HG03460 (cell line): ENCODE data around the gene NEK11.
"Not testable (repeated sequence)": the region's sequence is repeated elsewhere in the genome, so short reads cannot be mapped to it uniquely, and the experiment has no call there.

Source experiments
- ATAC-seq: cut with Tn5 transposase; IDR thresholded peaks from one replicate; pipeline ENCODE4 v1.9.1; 2021; ENCODE audit not compliant: unreplicated experiment

The NEK11 gene

DNA sequence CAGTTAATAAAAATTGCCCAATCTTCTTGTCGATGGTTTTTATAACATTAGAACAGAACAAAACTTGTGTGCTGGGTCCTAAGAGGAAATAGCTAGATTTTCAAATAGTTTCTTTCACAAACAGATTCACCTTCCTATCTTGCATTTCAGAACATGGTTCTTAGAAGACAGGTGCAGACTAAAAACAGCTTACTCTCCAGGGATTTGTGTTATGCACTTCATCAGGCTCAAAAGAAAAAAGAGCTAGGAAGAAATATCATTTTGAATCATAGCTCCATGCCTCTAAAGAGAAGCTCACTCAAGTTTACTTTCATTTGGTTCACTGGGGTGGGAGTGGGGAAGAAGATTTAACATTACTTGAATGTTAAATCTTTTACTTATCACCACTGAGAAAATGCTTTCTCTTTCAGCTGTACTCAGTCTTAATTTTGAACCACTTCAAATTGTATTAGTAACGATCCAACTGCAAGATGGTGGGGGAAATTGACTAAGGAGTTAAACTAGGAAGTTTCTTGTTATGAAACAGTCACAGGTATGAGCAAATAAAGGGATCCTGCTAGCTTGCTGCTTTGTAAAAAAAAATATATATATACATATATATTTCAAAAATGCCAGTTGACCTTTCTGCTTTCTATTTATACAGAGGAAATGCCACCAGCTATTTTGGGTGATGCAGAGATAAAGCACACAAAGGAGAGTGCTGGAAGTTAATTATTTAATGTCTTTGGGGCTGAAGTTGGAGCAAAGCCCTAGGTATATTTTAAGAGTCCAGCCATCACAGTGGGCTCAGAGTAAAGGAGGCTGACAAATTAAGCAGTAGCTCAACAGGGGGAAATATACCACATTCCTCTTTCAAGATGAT, 326.6 kb downstream of the NEK11 start:
- ATAC-seq, result peak; percentile 54

DNA sequence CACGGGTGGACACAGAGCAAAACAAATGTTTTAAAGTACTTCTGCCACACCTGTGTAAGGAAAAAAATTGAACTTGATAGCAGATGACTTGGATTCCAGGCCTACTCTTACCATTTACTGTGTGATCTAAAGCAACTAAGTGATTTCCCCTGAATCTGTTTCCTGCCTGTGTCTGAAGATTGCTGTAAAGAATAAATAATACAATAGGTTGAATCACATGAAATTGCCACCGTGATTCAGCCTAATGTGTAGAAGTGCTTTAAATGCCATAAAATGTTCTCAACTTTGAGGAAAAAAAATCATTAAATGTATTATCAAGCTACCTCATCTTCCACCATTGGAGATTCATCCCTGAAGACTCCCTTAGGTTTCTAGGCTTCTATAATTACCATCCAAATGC, 327.3 kb downstream of the NEK11 start:
- ATAC-seq, result no peak

DNA sequence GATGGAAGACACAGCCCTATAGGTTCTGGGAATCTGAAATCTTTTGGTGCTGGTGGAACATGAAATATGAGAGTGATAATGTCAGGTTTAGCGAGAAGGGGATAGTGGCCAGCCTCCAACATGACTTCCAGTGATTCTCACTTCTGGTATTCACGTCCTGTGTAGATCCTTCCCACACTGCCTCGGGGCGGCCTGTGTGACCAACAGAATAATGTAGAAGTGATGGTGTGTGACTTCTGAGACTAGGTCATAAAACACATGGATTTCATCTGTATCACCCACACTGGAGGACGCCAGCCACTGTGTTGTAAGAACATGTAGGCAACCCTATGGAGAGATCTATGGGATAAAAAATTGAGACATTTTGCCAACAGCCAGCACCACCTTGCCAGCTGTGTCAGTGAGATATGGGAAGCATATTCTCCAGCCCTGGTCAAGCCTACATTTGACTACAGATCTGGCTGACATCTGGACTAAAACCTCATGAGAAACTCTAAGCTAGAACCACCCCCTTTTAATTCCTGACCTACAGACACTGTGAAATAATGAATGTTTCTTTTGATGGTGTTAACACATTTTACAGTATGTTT, 329.4 kb downstream of the NEK11 start:
- ATAC-seq, result no peak

DNA sequence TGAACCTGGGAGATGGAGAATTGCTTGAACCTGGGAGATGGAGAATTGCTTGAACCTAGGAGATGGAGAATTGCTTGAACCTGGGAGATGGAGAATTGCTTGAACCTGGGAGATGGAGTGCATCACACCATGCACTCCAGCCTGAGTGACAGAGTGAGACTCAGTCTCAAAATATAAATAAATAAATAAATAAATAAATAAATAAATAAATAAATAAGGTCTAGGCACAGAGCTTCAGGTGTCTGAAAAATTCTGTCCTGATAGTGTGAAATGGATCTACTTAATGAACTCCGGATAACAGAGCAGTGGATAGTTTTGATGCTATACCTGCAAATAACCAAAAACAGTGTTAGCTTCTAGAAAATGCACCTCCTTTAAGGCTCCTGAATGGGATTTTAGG, 330.6 kb downstream of the NEK11 start:
- ATAC-seq, result no peak

DNA sequence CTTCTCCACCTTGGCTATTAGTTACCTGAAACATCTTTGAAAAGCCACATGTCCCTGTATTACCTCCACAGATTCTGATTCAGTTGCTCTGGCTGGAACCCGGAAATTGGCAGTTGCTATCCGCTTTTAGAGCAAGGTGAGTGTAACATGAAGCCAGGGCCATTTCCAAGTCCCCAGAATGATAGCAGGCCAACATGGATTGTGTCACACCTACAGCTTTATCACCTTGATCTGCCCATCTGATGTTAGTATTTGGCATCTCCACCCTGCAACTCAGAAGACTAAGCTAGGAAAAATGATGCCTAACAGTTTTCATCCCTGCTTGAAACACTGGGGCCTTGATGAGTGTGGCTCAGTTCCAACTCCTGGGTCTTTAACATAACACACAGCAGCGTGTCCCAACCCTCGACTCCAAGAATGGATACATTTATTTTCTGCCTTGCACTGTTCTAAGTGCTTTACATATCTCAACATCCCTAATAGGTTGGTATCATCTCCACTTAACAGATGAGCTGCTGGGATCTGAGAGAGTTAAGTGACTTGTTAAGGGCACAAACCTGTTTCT, 333.6 kb downstream of the NEK11 start:
- no peak for ATAC-seq

DNA sequence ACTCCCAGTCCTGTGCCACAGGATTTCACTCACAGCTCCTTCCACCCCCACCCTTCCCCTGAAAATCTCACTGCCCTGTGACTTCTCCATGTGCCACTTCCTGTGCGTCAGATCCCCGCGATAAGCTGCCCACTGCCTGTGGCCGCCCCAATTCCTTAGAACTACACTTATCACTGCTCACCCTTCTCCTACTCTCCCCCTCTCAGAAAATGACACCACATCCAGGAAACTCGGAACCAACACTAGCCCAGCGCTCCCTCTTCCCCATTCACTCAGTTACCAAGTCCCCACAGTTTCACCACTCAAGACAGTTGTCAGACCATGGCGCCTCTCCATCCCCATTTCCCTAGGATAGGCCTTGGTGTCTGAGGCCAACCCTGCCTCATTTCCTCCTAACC, 334.4 kb downstream of the NEK11 start:
- not testable (repeated sequence) for ATAC-seq

DNA sequence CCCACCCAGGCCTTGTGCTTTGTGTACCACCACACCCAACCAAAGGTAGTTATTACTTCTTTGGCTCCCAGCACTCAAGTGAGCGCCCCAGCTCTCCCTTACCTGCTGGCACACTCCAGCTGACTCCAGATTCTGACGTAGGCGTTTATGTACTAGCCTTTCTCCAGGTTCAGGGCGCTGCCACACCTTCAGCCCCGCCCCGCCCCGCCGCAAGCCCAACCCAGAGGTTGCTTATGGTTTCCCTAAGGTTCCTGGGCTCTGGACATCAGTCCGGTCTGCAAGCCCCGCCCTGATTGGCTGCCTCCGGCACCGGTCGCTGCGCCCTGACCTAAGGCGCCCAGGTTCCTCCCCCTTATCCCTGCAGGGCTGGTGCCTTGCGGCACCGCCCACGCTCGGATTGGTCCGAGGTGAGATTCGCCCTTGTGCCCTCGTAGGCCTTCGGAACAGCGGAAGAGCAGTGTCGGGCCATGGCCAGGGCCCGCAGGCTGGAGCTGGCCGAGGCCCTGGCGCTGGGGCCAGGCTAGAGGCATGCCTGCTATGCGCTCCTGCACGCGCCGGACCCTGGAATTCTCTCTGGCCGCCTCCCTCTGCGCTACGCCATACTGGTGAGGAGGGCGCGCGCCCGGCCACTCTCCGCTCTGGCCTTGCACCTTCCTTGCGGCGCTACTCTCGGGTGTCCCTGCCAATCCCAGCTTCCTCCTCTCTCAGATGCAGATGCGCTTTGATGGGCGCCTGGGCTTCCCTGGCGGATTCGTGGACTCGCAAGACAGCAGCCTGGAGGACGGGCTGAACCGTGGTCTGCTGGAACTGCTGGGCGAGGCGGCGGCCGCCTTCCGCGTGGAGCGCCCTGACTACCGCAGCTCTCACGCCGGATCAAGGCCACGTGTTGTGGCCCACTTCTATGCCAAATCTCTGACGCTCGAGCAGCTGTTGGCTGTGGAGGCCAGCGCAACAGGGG, 335.1 kb downstream of the NEK11 start:
- peak; percentile 98 for ATAC-seq

DNA sequence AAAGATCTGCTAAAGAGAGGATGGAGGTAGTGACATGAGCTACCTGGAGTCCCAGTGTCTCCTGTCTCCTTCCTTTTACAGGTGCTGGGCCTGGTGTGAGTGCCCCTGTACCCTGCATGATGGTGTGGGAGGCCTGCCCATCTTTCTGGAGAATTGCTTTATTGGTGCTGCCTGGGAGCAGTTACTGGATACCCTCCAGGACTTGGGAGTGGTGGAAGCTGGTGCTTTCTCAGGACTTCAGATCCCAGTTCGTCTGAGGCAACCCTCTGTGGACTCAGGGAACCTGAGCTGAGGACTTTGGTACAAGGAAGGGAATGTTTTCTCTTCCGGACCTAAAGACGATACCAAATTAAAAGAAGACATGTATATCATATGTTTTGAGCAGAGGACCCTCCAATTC, 336.6 kb downstream of the NEK11 start:
- ATAC-seq, result no peak

DNA sequence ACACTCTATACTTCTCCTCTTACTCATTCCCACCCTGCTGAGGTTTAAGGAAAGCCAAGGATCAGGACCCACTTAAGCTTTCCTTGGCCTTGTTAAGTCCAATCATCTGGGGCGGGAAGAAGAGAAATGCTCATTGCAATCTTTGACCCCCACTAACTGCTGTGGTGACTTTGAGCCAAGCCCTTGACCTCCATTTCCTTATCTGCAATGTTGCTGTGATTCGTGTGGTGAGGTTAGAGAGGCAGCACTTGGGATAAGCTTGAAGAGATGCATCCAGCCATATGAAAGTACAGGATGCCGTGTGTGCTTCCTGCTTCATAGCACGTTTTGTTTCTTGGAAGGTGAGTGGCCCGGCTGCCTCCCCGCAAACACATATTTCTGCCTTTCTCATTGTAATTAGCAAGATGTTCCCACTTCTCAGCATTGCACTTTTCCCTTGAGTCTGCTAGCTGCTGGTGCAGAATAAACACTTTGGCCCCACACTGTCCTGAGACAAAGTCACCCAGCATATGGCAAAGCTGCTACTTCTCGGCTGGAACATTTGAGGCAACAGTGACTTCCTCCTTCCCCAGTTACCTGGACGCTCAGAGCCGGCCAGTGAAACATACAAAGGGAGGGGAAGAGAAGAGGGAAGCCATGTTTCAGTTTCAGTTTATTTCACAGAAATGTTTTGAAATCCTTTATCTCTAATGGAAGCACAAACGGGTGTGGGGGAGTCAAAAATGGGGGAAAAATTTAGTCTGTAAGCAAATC, 344.4 kb downstream of the NEK11 start:
- ATAC-seq, result no peak

DNA sequence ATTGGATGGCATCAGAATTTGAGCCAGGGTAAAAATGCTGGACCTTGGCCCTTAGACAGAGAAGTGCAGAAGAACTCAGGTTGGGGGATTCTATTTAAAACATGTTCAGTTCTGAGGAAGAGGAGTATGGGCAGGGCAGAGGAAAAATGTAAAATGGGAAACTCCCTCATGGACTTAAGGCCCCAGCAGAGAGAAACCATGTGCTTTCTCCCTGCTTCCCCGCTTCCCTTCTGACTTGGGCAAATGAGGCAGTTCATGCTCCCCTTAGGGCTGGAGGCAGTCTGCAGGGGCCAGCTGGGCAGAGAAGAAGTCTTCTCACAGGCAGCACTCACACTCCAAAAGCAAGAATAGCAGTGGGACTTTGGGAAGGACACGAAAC, 345.0 kb downstream of the NEK11 start:
- no peak for ATAC-seq

DNA sequence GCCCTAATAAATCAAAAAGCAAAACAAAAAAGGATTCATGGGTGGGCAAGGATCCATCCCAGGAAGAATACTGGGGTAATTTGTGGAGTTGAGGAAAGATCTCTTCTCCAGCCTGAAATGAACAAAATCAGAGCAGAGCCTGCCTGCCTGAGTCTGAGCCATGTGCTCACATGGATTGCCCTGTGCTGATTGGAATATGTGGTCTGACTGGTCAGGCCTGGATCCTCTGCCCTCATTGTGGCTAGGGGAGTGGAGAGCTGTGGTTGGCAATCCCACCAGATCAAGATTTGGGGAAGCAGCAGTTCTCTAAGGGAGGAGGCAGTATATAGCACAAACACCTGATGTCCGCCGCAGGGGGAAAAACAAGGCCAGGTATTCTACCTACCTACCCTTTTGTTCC, 348.1 kb downstream of the NEK11 start:
- ATAC-seq, result no peak

DNA sequence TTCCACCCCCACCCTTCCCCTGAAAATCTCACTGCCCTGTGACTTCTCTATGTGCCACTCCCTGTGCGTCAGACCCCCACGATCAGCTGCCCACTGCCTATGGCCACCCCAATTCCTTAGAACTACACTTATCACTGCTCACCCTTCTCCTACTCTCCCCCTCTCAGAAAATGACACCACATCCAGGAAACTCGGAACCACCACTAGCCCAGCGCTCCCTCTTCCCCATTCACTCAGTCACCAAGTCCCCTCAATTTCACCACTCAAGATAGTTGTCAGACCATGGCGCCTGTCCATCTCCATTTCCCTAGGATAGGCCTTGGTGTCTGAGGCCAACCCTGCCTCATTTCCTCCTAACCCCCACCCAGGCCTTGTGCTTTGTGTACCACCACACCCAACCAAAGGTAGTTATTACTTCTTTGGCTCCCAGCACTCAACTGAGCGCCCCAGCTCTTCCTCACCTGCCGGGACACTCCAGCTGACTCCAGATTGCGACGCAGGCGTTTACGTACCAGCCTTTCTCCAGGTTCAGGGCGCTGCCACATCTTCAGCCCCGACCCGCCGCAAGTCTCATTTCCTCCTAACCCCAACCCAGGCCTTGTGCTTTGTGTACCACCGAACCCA, 354.3 kb downstream of the NEK11 start:
- ATAC-seq, result peak; percentile 12

DNA sequence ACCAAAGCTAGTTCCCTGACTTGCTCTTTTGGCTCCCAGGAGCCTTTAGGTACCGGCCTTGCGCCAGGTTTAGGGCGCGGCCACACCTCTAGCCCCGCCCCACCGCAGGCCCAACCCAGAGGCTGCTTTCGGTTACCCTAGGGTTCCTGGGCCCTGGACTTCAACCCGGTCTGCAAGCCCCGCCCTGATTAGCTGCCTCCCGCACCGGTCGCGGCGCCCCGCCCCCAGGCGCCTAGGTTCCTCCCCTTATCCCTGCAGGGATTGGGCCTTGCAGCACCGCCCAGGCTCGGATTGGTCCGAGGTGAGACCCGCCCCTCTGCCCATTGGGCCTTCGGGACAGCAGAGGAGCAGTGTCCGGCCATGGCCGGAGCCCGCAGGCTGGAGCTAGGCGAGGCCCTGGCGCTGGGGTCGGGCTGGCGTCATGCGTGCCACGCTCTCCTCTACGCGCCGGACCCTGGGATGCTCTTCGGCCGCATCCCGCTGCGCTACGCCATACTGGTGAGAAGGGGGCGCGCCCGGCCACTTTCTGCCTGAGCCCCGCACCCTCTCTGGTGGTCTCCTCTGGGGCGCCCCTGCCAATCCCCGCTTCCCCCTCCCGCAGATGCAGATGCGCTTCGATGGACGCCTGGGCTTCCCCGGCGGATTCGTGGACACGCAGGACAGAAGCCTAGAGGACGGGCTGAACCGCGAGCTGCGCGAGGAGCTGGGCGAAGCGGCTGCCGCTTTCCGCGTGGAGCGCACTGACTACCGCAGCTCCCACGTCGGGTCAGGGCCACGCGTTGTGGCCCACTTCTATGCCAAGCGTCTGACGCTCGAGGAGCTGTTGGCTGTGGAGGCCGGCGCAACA, 355.0 kb downstream of the NEK11 start, which contains the start of gene NUDT16:
TSS of gene NUDT16 (plus strand) at position 330 of the 847 bp plus-strand sequence. CDS start at position 361, 31 bp downstream.
- ATAC-seq, result peak; percentile 98

DNA sequence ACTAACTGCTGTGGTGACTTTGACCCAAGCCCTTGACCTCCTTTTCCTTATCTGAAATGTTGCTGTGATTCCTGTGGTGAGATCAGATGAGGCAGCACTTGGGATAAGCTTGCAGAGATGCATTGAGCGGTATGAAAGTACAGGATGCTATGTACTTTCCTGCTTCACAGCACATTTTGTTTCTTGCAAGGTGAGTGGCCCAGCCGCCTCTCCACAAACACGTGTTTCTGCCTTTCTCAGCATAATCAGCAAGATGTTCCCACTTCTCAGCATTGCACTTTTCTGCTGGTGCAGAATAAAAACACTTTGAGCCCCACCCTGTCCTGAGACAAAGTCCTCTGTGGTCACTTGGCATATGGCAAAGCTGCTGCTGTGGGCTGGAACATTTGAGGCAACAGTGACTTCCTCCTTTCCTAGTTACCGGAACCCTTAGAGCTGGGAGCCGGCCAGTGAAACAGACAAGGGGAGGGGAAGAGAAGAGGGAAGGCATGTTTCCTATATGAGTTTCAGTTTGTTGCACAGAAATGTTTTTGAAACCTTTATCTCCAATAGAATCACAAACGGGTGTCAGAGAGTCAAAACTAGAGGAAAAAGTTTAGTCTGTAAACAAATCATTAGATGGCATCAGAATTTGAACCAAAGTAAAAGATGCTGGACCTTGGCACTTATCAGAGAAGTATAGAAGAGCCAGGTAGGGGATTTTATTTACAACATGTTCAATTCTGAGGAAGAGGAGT, 359.9 kb downstream of the NEK11 start:
- ATAC-seq, result no peak

DNA sequence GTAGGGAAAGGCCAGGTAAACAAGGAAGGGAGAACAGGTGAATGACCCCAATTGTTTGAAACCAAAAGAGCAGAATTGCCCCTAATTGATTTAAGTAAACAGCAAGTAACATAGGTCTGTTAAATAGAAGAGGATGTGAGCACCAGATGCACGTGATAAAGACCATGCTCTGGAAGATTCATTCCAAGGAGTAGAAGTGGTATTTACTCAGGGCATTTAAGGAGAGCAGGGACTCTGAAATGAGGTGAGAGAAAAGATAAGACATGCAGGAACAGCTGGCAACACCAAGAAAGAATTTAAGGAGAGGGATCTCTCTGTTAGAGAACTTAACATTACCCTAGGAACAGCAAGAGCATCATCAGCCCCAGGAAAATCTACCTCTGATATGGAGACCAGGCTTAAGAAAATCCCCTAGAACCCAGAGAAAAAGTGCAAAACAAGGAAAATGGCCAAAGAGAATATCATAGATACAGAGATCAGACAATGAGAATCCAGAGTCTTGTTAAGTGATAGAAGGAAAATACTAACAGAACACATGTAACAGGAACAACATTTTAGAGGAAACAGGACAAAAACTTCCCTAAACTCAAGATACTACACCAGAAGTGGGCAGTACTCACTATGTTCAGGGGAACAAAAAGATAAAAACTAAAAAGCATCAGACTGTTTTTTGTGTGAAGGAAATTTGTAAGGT, 361.3 kb downstream of the NEK11 start:
- ATAC-seq, result no peak

DNA sequence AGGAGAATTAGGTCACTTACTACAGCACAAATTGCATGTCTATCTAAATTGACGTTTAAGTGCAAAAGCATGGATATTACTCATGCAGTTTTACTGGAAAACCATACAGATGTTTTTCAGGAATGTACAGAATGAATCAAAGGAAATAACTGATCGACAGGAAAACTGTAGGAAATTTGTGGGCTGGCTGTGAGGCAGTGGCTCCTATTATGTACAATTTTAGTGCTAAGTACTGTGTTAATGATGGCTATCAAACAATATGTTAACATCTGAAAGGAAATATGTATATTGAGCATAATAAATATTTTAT, 361.8 kb downstream of the NEK11 start:
- ATAC-seq, result no peak

DNA sequence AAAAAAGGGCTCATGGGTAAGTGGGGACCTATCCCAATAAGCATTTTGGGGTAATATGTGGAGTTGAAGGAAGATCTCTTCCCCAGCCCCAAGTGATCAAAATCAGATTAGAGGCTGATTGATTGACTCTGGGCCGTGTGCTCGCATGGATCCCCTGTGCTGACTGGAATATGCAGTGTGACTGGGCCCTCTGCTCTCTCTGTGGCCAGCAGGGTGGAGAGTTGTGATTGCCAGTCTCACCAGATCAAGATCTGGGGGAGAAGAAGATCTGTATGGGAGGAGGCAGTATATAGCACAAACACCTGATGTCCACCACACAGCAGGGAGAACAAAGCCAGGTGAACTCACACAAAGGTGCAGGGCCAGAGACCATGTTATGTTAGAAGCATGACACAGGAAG, 363.7 kb downstream of the NEK11 start:
- ATAC-seq, result no peak

DNA sequence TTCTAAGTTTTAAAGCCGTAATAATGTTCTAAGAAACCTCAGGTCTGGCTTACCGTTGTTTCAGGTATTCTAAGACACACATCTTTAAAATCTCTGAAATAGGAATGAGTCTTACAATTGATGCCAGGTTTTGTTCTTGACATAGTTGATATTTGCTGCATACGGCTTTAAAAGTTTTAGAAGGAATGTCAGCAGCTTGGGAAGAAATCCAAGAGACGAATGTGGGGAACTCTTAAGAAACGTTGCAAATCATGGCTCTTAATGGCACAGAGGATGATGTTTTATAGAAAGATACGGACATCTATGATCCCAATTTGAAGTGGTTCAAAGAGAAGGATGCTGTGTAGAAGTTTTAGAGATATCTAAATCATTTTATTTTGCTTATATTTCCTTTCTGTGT, 366.4 kb downstream of the NEK11 start:
- ATAC-seq, result no peak
